ENCODE measurements around the gene GPR42. TPM values are rescaled to one million over a fixed set of nuclear protein-coding genes. Genes with fewer than 3 reads are reported as not detected.

GPR42 gene
- total RNA-seq, 1 donor from 2014 or later = not detected

GRCh38 chr19:35396240-35396885 lies 25.5 kb downstream of the GPR42 start:
- H3K9me3 Mint-ChIP-seq (ENCODE audit: unreplicated experiment) = peaks cover 1% of the 10 kb centered on the region
- no peaks in the 10 kb centered on the region for H3K27me3 Mint-ChIP-seq (ENCODE audit: unreplicated experiment)
- H3K27ac Mint-ChIP-seq (ENCODE audit: unreplicated experiment) = peak overlapping the region; percentile 66
- DNase-seq = no peak
- H3K36me3 Mint-ChIP-seq (ENCODE audit: unreplicated experiment) = no peaks in the 10 kb centered on the region
- no peaks in the 10 kb centered on the region for H3K4me1 Mint-ChIP-seq (ENCODE audit: low read depth, unreplicated experiment)
- H3K4me3 Mint-ChIP-seq (ENCODE audit: unreplicated experiment) = no peak overlapping the region
- TF ChIP-seq CTCF (IDR thresholded peaks at IDR 0.05; ENCODE audit: partially characterized antibody, unreplicated experiment) = no peak

GRCh38 chr19:35397064-35397463 lies 26.2 kb downstream of the GPR42 start:
- H3K27ac Mint-ChIP-seq (ENCODE audit: unreplicated experiment) = no peak overlapping the region
- H3K27me3 Mint-ChIP-seq (ENCODE audit: unreplicated experiment) = peaks cover under 1% of the 10 kb centered on the region
- TF ChIP-seq CTCF (IDR thresholded peaks at IDR 0.05; ENCODE audit: partially characterized antibody, unreplicated experiment) = no peak
- peaks cover under 1% of the 10 kb centered on the region for H3K4me1 Mint-ChIP-seq (ENCODE audit: low read depth, unreplicated experiment)
- no peak for DNase-seq
- H3K9me3 Mint-ChIP-seq (ENCODE audit: unreplicated experiment) = peaks cover 1% of the 10 kb centered on the region
- no peaks in the 10 kb centered on the region for H3K36me3 Mint-ChIP-seq (ENCODE audit: unreplicated experiment)
- H3K4me3 Mint-ChIP-seq (ENCODE audit: unreplicated experiment) = no peak overlapping the region

GRCh38 chr19:35398570-35398969 lies 27.7 kb downstream of the GPR42 start:
- peaks cover 3% of the 10 kb centered on the region for H3K27me3 Mint-ChIP-seq (ENCODE audit: unreplicated experiment)
- H3K9me3 Mint-ChIP-seq (ENCODE audit: unreplicated experiment) = peaks cover 1% of the 10 kb centered on the region
- DNase-seq = no peak
- no peak overlapping the region for H3K4me3 Mint-ChIP-seq (ENCODE audit: unreplicated experiment)
- no peak overlapping the region for H3K27ac Mint-ChIP-seq (ENCODE audit: unreplicated experiment)
- H3K36me3 Mint-ChIP-seq (ENCODE audit: unreplicated experiment) = no peaks in the 10 kb centered on the region
- peaks cover 3% of the 10 kb centered on the region for H3K4me1 Mint-ChIP-seq (ENCODE audit: low read depth, unreplicated experiment)
- TF ChIP-seq CTCF (IDR thresholded peaks at IDR 0.05; ENCODE audit: partially characterized antibody, unreplicated experiment) = no peak

GRCh38 chr19:35399231-35399630 lies 28.4 kb downstream of the GPR42 start:
- no peaks in the 10 kb centered on the region for H3K36me3 Mint-ChIP-seq (ENCODE audit: unreplicated experiment)
- no peak for DNase-seq
- no peak overlapping the region for H3K4me3 Mint-ChIP-seq (ENCODE audit: unreplicated experiment)
- no peak for TF ChIP-seq CTCF (IDR thresholded peaks at IDR 0.05; ENCODE audit: partially characterized antibody, unreplicated experiment)
- peaks cover 1% of the 10 kb centered on the region for H3K9me3 Mint-ChIP-seq (ENCODE audit: unreplicated experiment)
- H3K4me1 Mint-ChIP-seq (ENCODE audit: low read depth, unreplicated experiment) = peaks cover 3% of the 10 kb centered on the region
- no peak overlapping the region for H3K27ac Mint-ChIP-seq (ENCODE audit: unreplicated experiment)
- H3K27me3 Mint-ChIP-seq (ENCODE audit: unreplicated experiment) = peaks cover 3% of the 10 kb centered on the region

- H3K27me3 Mint-ChIP-seq (ENCODE audit: unreplicated experiment) = peaks cover 6% of the 10 kb centered on the region
- no peak for TF ChIP-seq CTCF (IDR thresholded peaks at IDR 0.05; ENCODE audit: partially characterized antibody, unreplicated experiment)
- no peaks in the 10 kb centered on the region for H3K36me3 Mint-ChIP-seq (ENCODE audit: unreplicated experiment)
- H3K4me1 Mint-ChIP-seq (ENCODE audit: low read depth, unreplicated experiment) = peaks cover 3% of the 10 kb centered on the region
- no peak overlapping the region for H3K27ac Mint-ChIP-seq (ENCODE audit: unreplicated experiment)
- DNase-seq = no peak
- H3K4me3 Mint-ChIP-seq (ENCODE audit: unreplicated experiment) = no peak overlapping the region
- H3K9me3 Mint-ChIP-seq (ENCODE audit: unreplicated experiment) = peaks cover 1% of the 10 kb centered on the region
Observed at GRCh38 chr19:35399948-35400772, 29.3 kb downstream of the GPR42 start.
